ENCODE measurements around the gene GJA5.

Gene GJA5

GRCh38 chr1:147760481-147761260 is at the start of gene GJA5:
Gene GJA5 (minus strand): TSS chr1:147760602. CDS start chr1:147759238, 1,364 bp downstream.
- ChIA-PET POLR2A (no interaction called here), CTCF (no interaction called here)
- no peak for TF ChIP-seq CTCF (IDR thresholded peaks at IDR 0.05; ENCODE audit: control extremely low read depth, extremely low read depth, low read depth, missing control alignments)
- no peak for DNase-seq (ENCODE audit: extremely low spot score)

GRCh38 chr1:147809236-147809635 is 48.8 kb upstream of the GJA5 start:
- TF ChIP-seq CTCF (IDR thresholded peaks at IDR 0.05; ENCODE audit: control extremely low read depth, extremely low read depth, low read depth, missing control alignments): no peak
- ChIA-PET POLR2A (no interaction called here), CTCF (no interaction called here)
- no peak for DNase-seq (ENCODE audit: extremely low spot score)

- no peak for TF ChIP-seq CTCF (IDR thresholded peaks at IDR 0.05; ENCODE audit: control extremely low read depth, extremely low read depth, low read depth, missing control alignments)
- ChIA-PET POLR2A (no interaction called here), CTCF (no interaction called here)
Measured at GRCh38 chr1:147808025-147808424, 47.6 kb upstream of the GJA5 start.

GRCh38 chr1:147807405-147807804 is 47.0 kb upstream of the GJA5 start:
- ChIA-PET CTCF (no interaction called here), POLR2A (no interaction called here)
- no peak for TF ChIP-seq CTCF (IDR thresholded peaks at IDR 0.05; ENCODE audit: control extremely low read depth, extremely low read depth, low read depth, missing control alignments)
- DNase-seq (ENCODE audit: extremely low spot score): no peak

More at GRCh38 chr1:147808025-147808424, 47.6 kb upstream of the GJA5 start:
- DNase-seq (ENCODE audit: extremely low spot score): no peak

GRCh38 chr1:147804942-147805723 is 44.7 kb upstream of the GJA5 start:
- no peak for DNase-seq (ENCODE audit: extremely low spot score)
- ChIA-PET CTCF (no interaction called here), POLR2A (no interaction called here)
- TF ChIP-seq CTCF (IDR thresholded peaks at IDR 0.05; ENCODE audit: control extremely low read depth, extremely low read depth, low read depth, missing control alignments): no peak

GRCh38 chr1:147800804-147801203 is 40.4 kb upstream of the GJA5 start:
- ChIA-PET POLR2A (no interaction called here), CTCF (interaction anchor here (0.8 kb wide), 1 partner anchor 20 kb away, joined by 3 read pairs; no protein-coding TSS in a partner anchor)
- no peak for TF ChIP-seq CTCF (IDR thresholded peaks at IDR 0.05; ENCODE audit: control extremely low read depth, extremely low read depth, low read depth, missing control alignments)
- no peak for DNase-seq (ENCODE audit: extremely low spot score)

All from GM10248 (cell line).